EL (cell line): ENCODE data around the gene PCMTD2.
"Not testable (repeated sequence)": the region's sequence is repeated elsewhere in the genome, so short reads cannot be mapped to it uniquely, and the experiment has no call there.

Experiments
- DNase-seq: peaks from one replicate; pipeline ENCODE4 v3.0.0-alpha.2; 2016

PCMTD2 gene

GRCh38 chr20:64258071-64258823 lies 2.7 kb downstream of the PCMTD2 start:
- DNase-seq: no peak

GRCh38 chr20:64260239-64260638 lies 4.7 kb downstream of the PCMTD2 start:
- DNase-seq: no peak

GRCh38 chr20:64261138-64261537 lies 5.6 kb downstream of the PCMTD2 start:
- DNase-seq: peak; percentile 78

GRCh38 chr20:64264091-64264490 lies 8.5 kb downstream of the PCMTD2 start:
- no peak for DNase-seq

DNA sequence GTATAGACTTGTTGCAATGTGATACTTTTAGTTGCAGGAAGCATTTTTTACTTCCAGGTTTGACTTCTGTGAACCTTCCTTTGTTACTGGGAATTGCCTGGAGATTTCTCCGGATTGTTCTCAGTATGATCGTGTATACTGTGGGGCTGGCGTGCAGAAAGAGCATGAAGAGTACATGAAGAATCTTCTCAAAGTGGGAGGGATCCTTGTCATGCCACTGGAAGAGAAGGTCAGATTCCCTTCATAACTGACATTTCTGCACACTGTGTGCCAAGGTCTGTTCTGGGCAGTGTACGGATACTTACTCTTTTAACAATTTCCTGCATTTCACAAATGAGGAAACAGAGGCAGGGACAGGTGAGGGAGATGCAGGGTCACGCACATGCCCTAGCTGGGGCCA lies 9.7 kb downstream of the PCMTD2 start:
- no peak for DNase-seq

DNA sequence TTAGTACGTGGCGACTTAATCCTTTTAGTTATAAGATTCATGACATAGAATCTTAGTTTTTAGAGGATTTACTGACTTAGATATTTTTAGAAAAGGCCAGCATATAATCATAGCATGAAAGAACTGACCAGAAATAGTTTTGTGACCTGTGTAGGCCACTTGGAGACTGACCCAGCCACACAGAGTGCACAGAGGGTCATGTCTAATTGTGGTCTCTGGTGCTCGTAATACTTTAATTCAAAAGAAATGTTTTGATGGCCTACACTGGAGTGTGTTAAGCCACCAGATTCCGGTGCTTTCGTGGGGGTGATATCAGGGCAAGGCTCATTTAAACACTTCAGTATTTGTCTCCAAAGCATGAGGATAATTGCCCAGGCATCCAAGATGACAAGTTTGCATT lies 11.4 kb downstream of the PCMTD2 start:
- DNase-seq: no peak

GRCh38 chr20:64268174-64268573 lies 12.6 kb downstream of the PCMTD2 start:
- DNase-seq: no peak

DNA sequence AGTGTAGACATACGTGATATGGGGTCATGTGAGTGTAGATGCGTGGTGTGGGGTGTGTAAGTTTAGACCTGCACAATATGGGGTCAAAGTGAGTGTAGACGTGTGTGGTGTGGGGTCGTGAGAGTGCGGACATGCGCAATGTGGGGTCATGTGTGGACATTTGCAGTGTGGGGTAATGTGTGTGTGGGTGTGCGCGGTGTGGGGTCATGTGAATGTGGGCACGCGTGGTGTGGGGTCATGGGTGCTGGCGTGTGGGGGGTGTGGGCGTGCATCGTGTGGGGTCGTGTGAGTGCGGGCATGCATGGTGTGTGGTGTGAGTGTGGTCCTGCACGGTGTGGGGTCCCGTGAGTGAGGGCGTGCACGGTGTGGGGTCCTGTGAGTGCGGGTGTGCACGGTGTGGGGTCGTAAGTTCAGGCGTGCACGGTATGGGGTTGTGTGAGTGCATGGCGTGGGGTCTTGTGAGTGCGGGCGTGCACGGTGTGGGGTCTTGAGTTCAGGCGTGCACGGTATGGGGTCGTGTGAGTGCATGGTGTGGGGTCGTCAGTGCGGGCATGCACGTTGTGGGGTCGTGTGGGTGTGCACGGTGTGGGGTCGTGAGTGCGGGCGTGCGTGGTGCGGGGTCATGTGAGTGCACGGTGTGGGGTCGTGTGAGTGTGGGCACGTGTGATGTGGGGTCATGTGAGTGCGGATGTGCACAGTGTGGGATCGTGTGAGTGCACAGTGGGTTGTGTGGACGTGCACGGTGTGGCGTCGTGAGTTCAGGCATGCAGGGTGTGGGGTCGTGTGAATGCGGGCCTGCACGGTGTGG lies 14.3 kb downstream of the PCMTD2 start:
- DNase-seq: no peak

DNA sequence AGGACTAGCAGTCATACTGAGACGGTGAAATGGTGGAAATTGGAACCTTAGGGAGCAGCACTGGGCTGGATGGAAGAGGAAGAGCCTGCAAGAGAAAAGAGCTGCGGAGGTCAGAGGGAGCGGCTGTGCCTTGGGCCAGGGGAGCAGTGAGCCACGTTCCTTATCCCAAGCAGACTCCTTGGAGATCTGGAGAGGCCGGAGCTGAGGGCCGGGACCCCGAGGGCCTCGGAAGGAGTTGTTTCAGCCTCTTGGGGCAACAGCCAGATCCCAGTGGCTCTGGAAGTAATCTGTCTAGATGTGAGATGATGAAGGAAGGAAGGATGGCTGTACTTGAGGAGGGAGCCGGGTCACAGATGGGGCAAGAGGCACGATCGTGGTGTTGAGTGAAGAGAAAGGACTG lies 16.1 kb downstream of the PCMTD2 start:
- no peak for DNase-seq

DNA sequence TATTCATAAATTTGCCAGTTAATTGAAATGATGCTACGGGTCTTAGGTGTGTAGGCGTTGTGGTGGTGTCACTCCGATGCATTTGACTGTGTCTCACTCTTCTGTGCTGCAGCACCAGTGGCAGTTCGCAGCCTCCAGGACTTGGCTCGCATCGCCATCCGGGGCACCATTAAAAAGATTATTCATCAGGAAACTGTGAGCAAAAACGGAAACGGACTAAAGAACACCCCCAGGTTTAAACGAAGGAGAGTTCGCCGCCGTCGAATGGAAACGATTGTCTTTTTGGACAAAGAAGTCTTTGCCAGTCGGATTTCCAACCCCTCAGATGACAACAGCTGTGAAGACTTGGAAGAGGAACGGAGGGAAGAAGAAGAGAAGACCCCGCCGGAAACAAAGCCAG lies 17.6 kb downstream of the PCMTD2 start:
- DNase-seq: no peak

GRCh38 chr20:64276817-64277216 lies 21.3 kb downstream of the PCMTD2 start:
- no peak for DNase-seq

GRCh38 chr20:64277571-64278316 lies 22.2 kb downstream of the PCMTD2 start:
- DNase-seq: no peak

- no peak for DNase-seq
These were observed 22.8 kb downstream of the PCMTD2 start for GRCh38 chr20:64278317-64278681.

DNA sequence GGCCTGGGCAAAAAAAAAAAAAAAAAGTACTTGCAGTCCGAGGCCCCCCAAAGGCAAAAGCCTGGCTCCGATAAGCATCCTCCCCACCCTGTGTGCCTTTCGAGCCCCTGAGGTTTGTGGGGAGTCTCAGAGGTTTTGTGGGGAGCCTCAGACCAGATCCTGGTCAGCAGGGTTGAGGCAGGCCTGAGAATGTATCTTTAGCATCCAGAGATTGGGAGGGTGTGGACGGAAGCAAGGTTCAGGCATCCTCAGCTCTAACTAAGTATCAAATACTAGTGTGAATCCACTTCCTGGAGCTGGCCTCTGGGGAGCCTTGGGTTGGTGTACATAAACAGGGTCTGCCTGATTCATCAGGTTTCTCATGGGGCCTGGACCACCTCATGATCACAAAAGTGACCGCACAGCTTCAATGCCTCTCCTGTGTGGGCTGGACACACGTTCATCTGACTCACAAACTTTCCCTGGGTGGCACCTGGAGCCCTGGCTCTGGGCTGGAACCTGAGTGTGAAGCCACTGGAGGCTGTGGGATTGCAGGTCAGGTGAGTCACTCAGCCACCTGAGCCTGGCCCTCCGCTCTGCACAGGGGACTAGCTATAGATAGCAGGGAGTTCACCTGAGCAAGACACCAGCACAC lies 24.4 kb downstream of the PCMTD2 start:
- no peak for DNase-seq

DNA sequence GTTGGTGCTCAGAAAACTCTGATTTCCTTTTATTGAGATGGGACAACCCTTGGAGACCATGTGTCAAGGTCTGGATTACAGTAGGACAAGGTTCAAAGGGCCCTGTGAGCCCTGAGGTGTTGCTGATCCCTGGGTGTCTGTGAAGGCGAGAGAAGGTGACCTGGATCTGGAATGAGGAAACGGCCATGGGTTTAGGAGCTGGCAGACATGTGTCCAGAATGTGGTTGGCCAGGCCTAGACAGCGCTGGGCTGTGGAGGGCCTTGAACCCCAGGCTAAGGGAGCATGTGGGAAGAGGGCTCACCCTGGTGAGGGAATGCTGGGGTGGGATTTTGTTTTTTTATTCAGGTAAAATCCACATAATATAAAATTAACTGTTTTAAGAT lies 24.9 kb downstream of the PCMTD2 start:
- no peak for DNase-seq

DNA sequence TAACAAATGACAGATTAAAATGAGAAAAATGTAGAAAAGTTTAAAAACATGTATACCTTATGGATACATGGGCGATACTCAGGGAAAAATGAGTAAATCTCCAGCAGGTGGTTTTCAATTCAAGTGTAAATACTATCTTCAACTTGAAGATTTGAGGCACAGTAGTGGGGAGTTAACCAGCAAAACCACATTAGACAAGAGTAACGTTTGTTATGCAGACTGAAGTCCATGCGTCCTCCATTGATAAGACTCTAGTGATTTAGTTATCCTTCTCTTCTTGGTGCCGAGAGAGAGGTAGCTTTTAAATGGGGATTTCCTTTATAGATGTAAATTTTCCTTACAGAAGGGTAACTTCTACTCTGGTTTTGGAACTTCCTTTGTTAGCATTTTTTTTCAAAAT lies 28.1 kb downstream of the PCMTD2 start:
- no peak for DNase-seq

DNA sequence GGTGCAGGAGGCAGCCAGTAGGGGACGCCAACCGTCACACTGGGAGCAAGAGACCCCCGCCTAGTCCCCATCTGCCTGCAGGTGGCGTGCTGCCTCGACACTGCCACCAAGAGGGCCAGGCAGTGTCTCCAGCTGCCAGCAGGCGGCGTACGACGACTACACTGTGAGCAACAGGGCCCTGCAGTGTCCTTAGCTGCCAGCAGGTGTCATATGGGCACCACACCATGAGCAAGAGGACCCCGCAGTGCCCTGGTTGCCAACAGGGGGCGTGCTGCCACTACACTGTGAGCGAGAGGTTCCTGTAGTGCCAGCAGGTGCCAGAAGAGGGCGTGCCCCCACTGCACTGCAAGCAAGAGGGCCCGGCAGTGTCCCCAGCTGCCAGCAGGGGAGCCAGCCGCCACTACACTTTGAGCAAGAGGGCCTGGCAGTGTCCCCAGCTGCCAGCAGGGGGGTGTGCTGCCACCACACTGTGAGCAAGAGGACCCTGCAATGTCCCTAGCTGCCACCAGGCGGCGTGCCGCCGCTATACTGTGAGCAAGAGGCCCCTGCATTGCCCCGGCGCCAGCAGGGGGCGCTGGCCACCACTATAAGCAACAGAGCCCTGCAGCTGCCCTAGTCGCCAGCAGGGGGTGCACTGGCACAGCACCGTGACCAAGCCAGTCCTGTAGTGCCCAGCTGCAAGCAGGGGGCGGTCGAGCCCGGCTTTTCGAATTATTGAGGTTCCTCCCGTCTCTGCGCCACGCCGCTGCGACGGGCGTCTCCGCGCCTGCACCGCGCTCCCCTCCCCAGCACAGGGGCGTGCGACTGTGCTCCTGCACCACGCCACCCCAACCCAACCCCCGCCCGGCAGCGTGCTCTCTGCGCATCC lies 30.3 kb downstream of the PCMTD2 start:
- DNase-seq: peak; percentile 19

- not testable (repeated sequence) for DNase-seq
These were observed 31.1 kb downstream of the PCMTD2 start for GRCh38 chr20:64286447-64287263.

DNA sequence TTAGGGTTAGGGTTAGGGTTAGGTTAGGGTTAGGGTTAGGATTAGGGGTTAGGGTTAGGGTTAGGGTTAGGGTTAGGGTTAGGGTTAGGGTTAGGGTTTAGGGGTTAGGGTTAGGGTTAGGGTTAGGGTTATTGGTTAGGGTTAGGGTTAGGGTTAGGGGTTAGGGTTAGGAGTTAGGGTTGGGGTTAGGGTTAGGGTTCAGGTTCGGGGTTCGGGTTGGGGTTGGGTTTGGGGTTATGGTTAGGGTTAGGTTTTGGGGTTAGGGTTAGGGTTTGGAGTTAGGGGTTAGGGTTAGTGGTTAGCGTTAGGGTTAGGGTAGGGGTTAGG lies 31.7 kb downstream of the PCMTD2 start:
- DNase-seq: not testable (repeated sequence)

- not testable (repeated sequence) for DNase-seq
These were observed 36.6 kb downstream of the PCMTD2 start for GRCh38 chr20:64292167-64292566.

GRCh38 chr20:64303086-64303485 lies 47.5 kb downstream of the PCMTD2 start:
- DNase-seq: not testable (repeated sequence)
